Osteoblast (primary cell): ENCODE results near the gene CCNL2. TPM values are rescaled to one million over a fixed set of nuclear protein-coding genes. Genes with fewer than 3 reads are reported as not detected.
A peak's percentile ranks its signal among the peaks of the same experiment; 100 is the strongest.

Experiments used
- DNase-seq: peaks from one replicate; pipeline ENCODE4 v3.0.0; 2011; ENCODE audit warnings: low spot score, mixed read lengths; ENCODE audit not compliant: insufficient read length; ENCODE audit errors: missing footprints
- H2AFZ ChIP-seq: 2 replicates; pipeline ENCODE4 v1.6.0; 2011; ENCODE audit warnings: mild to moderate bottlenecking, low read length
- H3K27ac ChIP-seq: 2 replicates; pipeline ENCODE4 v1.5.1; 2011; ENCODE audit warnings: mild to moderate bottlenecking, low read depth, low read length, moderate library complexity
- H3K27me3 ChIP-seq: 2 replicates; pipeline ENCODE4 v1.6.0; 2012; ENCODE audit warnings: mild to moderate bottlenecking, control low read depth, inconsistent platforms, low read length, moderate library complexity; ENCODE audit not compliant: insufficient read depth
- H3K36me3 ChIP-seq: 2 replicates; pipeline ENCODE4 v1.5.1; 2011; ENCODE audit warnings: mild to moderate bottlenecking, low read length, control low read depth, moderate library complexity; ENCODE audit not compliant: insufficient read depth
- H3K4me1 ChIP-seq: 2 replicates; pipeline ENCODE4 v1.5.1; 2011; ENCODE audit warnings: mild to moderate bottlenecking, low read length, control low read depth, moderate library complexity; ENCODE audit not compliant: insufficient read depth
- H3K4me2 ChIP-seq: 2 replicates; pipeline ENCODE4 v1.6.0; 2011; ENCODE audit warnings: mild to moderate bottlenecking, low read length; ENCODE audit not compliant: insufficient read depth
- H3K4me3 ChIP-seq: fragments of 200-600 bp; sonication (generic); 3 replicates; pipeline ENCODE4 v1.5.1; 2012; ENCODE audit warnings: mild to moderate bottlenecking, low read length, inconsistent platforms; ENCODE audit not compliant: insufficient read depth
- H3K79me2 ChIP-seq: 2 replicates; pipeline ENCODE4 v1.6.0; 2012; ENCODE audit warnings: mild to moderate bottlenecking, low read length, control low read depth, inconsistent platforms; ENCODE audit not compliant: insufficient read depth
- H3K9me3 ChIP-seq: 2 replicates; pipeline ENCODE4 v1.5.1; 2011; ENCODE audit warnings: low read depth, low read length, control low read depth
- H4K20me1 ChIP-seq: 2 replicates; pipeline ENCODE4 v1.6.0; 2012; ENCODE audit warnings: mild to moderate bottlenecking, low read length, control low read depth; ENCODE audit not compliant: insufficient read depth
- total RNA-seq: library from RNA; depleted of rRNA; stranded (reverse); fragments of >200 nt; gene quantifications from 2 replicates; pipeline ENCODE4 v1.2.3, GENCODE V29; 2012
- TF ChIP-seq, protein P1 (sequence below): IDR thresholded peaks from 2 replicates; pipeline ENCODE4 v1.5.1; 2011; ENCODE audit warnings: mild to moderate bottlenecking, low read depth, low read length, moderate library complexity; ENCODE audit errors: extremely low read depth

Gene CCNL2
- total RNA-seq, 1 donor = 138 TPM

DNA sequence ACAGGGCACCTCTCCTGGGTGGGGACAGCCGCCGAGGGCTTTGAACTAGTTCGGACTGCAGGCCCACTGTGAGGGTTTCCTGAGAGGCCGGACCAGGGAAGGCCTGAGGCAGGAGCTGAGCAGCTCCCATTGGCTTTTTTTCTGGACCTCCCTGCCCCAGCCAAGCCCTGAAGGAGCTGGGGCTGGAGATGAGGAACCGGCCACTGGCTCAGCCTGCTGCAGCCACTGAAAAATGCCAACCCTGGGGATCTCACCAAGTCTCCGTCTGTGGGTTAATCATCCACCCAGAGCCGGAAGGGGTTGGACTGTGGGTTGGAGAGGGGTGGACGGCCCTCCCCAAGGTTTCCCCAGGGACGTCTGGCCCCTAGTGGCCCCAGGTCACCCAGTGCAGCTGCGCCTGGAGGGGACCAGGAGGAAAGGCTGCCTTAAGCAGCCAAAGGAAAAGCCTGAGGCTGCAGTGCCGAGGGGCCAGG, 38.8 kb upstream of the CCNL2 start:
- H3K4me3 ChIP-seq = no peak overlapping the region
- TF ChIP-seq, protein P1, sequence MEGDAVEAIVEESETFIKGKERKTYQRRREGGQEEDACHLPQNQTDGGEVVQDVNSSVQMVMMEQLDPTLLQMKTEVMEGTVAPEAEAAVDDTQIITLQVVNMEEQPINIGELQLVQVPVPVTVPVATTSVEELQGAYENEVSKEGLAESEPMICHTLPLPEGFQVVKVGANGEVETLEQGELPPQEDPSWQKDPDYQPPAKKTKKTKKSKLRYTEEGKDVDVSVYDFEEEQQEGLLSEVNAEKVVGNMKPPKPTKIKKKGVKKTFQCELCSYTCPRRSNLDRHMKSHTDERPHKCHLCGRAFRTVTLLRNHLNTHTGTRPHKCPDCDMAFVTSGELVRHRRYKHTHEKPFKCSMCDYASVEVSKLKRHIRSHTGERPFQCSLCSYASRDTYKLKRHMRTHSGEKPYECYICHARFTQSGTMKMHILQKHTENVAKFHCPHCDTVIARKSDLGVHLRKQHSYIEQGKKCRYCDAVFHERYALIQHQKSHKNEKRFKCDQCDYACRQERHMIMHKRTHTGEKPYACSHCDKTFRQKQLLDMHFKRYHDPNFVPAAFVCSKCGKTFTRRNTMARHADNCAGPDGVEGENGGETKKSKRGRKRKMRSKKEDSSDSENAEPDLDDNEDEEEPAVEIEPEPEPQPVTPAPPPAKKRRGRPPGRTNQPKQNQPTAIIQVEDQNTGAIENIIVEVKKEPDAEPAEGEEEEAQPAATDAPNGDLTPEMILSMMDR = no peak
- peak overlapping the region; percentile 35 for H2AFZ ChIP-seq
- H3K4me1 ChIP-seq = peaks cover 5% of the 10 kb centered on the region
- no peaks in the 10 kb centered on the region for H3K9me3 ChIP-seq
- no peak overlapping the region for H3K4me2 ChIP-seq
- no peaks in the 10 kb centered on the region for H3K79me2 ChIP-seq
- DNase-seq = peak; percentile 97
- no peaks in the 10 kb centered on the region for H4K20me1 ChIP-seq
- no peak overlapping the region for H3K27ac ChIP-seq
- no peaks in the 10 kb centered on the region for H3K36me3 ChIP-seq
- peaks cover 11% of the 10 kb centered on the region for H3K27me3 ChIP-seq

DNA sequence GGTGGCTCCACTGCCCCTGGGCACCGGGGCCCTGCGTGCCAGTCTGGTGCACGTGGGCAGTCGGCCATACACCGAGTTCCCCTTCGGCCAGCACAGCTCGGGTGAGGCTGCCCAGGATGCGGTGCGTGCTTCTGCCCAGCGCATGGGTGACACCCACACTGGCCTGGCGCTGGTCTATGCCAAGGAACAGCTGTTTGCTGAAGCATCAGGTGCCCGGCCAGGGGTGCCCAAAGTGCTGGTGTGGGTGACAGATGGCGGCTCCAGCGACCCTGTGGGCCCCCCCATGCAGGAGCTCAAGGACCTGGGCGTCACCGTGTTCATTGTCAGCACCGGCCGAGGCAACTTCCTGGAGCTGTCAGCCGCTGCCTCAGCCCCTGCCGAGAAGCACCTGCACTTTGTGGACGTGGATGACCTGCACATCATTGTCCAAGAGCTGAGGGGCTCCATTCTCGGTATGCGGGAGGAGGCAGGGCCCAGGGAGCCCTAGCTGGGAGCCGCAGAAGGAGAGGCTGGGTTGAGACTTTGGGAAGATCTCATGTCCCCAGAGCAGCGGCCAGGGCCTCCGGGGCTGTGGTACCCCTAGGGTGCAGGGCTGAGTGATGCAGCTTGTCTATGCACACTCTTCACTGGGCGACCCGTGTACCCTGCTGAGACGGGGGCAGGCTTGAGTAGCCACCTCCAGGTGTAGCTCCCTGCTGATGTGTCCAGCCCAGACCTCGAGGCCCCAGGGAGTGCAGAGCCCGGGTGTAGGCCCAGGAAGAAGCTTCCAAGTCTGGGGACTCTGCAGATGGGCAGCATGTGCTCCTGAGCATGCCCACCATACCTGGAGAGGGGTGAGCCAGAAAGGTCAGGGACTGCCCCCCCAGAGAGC, 38.1 kb upstream of the CCNL2 start:
- Histone ChIP-seq H4K20me1 (no peaks in the 10 kb centered on the region), H3K27ac (no peak overlapping the region), H3K4me2 (no peak overlapping the region), H3K9me3 (no peaks in the 10 kb centered on the region), H3K36me3 (no peaks in the 10 kb centered on the region), H3K79me2 (no peaks in the 10 kb centered on the region), H3K4me1 (peaks cover 5% of the 10 kb centered on the region), H3K27me3 (peaks cover 11% of the 10 kb centered on the region), H2AFZ (no peak overlapping the region), H3K4me3 (no peak overlapping the region)
- TF ChIP-seq, protein P1 = no peak
- DNase-seq = peak; percentile 91

DNA sequence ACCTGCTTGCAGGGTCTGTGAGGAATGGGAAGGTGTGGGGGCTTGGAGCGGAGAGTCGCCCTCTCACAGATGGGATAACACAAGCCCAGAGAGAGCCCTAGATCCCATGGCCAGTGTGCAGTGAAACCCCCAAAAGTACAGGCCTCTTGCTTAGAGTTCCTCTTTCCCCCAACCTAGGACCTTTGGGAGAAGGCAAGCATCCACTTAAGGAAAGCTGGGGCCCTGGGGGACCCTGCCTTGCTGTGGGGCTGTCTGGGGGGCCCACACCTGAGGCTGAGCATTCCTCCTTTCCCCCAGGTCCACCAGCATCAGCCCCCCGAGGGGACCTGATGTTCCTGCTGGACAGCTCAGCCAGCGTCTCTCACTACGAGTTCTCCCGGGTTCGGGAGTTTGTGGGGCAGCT, 37.5 kb upstream of the CCNL2 start:
- H3K9me3 ChIP-seq = no peaks in the 10 kb centered on the region
- no peaks in the 10 kb centered on the region for H4K20me1 ChIP-seq
- no peaks in the 10 kb centered on the region for H3K79me2 ChIP-seq
- no peak overlapping the region for H3K4me3 ChIP-seq
- H3K27me3 ChIP-seq = peaks cover 11% of the 10 kb centered on the region
- TF ChIP-seq, protein P1 = no peak
- peaks cover 8% of the 10 kb centered on the region for H3K4me1 ChIP-seq
- peak; percentile 91 for DNase-seq
- H3K36me3 ChIP-seq = no peaks in the 10 kb centered on the region
- H2AFZ ChIP-seq = no peak overlapping the region
- no peak overlapping the region for H3K27ac ChIP-seq
- no peak overlapping the region for H3K4me2 ChIP-seq

DNA sequence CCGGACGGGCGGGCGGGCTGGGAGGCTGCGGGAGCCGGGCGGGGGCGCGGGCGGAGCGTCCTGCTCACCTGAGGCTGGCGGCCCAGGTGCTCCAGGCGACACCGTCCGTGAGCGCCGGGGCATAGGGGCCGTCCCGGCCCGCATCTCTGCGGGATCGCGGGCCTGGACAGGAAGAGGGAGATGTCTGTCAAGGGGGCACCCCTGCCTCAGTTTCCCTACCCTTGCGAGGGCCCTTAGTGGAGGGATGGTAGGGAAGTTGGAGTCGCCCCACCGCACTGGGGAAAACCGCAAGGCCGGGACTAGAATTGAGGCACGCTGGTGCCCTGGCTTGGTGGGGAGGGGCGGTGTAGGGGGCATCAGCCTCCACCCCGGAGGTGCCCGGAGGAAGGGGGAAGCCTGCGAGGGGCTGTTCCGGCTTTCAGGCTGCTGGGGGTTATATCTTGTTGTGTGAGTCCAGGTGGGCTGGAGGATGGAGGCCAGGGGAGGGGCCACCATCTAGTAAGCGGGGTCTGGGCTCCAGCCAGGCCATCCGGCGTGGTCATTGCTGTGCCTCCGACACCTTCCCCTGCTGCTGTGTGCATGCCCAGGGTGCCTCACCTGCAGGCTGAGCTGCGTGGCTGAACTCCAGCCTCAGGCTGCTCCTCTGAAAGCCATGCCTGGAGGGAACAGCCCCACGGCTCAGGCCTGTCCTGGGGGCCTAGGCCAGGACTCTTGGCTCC, 36.9 kb upstream of the CCNL2 start:
- H3K9me3 ChIP-seq = no peaks in the 10 kb centered on the region
- peak overlapping the region; percentile 63 for H3K4me2 ChIP-seq
- peaks cover 11% of the 10 kb centered on the region for H3K27me3 ChIP-seq
- DNase-seq = peak; percentile 90
- peak overlapping the region; percentile 45 for H3K4me3 ChIP-seq
- no peak overlapping the region for H2AFZ ChIP-seq
- no peaks in the 10 kb centered on the region for H3K79me2 ChIP-seq
- H3K36me3 ChIP-seq = no peaks in the 10 kb centered on the region
- no peaks in the 10 kb centered on the region for H4K20me1 ChIP-seq
- H3K4me1 ChIP-seq = peaks cover 7% of the 10 kb centered on the region
- TF ChIP-seq, protein P1 = no peak
- H3K27ac ChIP-seq = no peak overlapping the region
